Adrenal gland (tissue), 12 donors: ENCODE results near the gene BSPH1. TPM values are rescaled to one million over a fixed set of nuclear protein-coding genes. Genes with fewer than 3 reads are reported as not detected.

Experiments used
- DNase-seq, 7 donors: peaks; one replicate each; pipeline ENCODE4 v3.0.0-alpha.2; 2019 to 2020
- H3K27ac ChIP-seq, 5 donors: fragments of 200-600 bp; sonication (generic) in 4 of 5; 1 replicate in 3 of 5; 2 replicates in 2 of 5; pipeline versions ENCODE4 v1.5.1 to v1.8.0; 2016 to 2020; ENCODE audit warnings: mild to moderate bottlenecking in 1 of 5
- H3K27me3 ChIP-seq: fragments of 200-600 bp; 2 replicates; pipeline ENCODE4 v1.8.0; 2021
- H3K36me3 ChIP-seq, 2 donors: fragments of 200-600 bp; replicated peaks in 1 of 2; 1 replicate in 1 of 2; 2 replicates in 1 of 2; pipeline versions ENCODE4 v1.5.1 to v1.8.0; 2018 to 2022
- H3K4me1 ChIP-seq, 2 donors: fragments of 200-600 bp; replicated peaks in 1 of 2; 1 replicate in 1 of 2; 2 replicates in 1 of 2; pipeline versions ENCODE4 v1.5.1 to v1.8.0; 2018 to 2021
- H3K4me3 ChIP-seq, 4 donors: fragments of 200-600 bp; sonication (generic) in 3 of 4; one replicate each; pipeline ENCODE4 v1.5.1; 2016 to 2018
- H3K9me3 ChIP-seq, 3 donors: fragments of 200-600 bp; sonication (generic) in 1 of 3; replicated peaks in 1 of 3; 1 replicate in 2 of 3; 2 replicates in 1 of 3; pipeline versions ENCODE4 v1.5.1 to v1.8.0; 2016 to 2021
- POLR2A ChIP-seq, 2 donors: fragments of 450-650 bp; IDR thresholded peaks; one replicate each; pipeline ENCODE4 v1.6.1; 2017; ENCODE audit warnings: antibody characterized with exemption in 2 of 2, mild to moderate bottlenecking in 2 of 2, moderate library complexity in 1 of 2
- WGBS, 4 donors: extraction: QIAGEN DNeasy Blood & Tissue Kit in 2 of 4; methylation state at CpG; one replicate each; pipeline versions ENCODE4 v1.1.5 to v1.1.7; 2013 to 2017; 5-methylcytosine and 5-hydroxymethylcytosine counted together
- intact Hi-C, 2 donors: fragments of 100-400 bp; cut with DNase I; formaldehyde crosslinking; loops; one replicate each; pipeline versions ENCODE4 v1.14.1 to v1.15.0; 2022 to 2023
- polyA plus RNA-seq, 3 donors: library from polyadenylated mRNA; stranded (reverse); fragments of 200-250 nt in 2 of 3; fragments of 350-450 nt in 1 of 3; fragmentation: Illumina TruSeq in 1 of 3; extraction: RNeasy Lipid Tissue Mini Kit (QIAGEN cat#74804) in 1 of 3; gene quantifications; one replicate each; pipeline ENCODE4 v1.2.3, GENCODE V29; 2013 to 2014
- total RNA-seq, 9 donors: library from RNA; depleted of rRNA in 4 of 9; stranded (reverse); fragments of >200 nt in 4 of 9; fragments of 120-200 nt in 1 of 9; fragmentation: NEBNext Ultra II Directional in 1 of 9; extraction: Animal tissue kit (Norgen Biotek cat#: 25700) in 1 of 9; gene quantifications; one replicate each; pipeline versions ENCODE4 v1.1.0 to v1.2.4, GENCODE V29; 2013 to 2023
- TF ChIP-seq, protein P1 (sequence below), 6 experiments: fragments of 450-650 bp in 4 of 6; fragments of 200-600 bp in 2 of 6; sonication (generic) in 1 of 6; IDR thresholded peaks; 1 replicate in 5 of 6; 2 replicates in 1 of 6; pipeline versions ENCODE4 v1.5.1 to v1.8.0; 2016 to 2021; ENCODE audit warnings: antibody characterized with exemption in 6 of 6, mild to moderate bottlenecking in 2 of 6, moderate library complexity in 1 of 6
- donor health status: healthy with polysubstance abuse.
- donor health status: Bipolar disorder and iron deficiency.
- donor health status: DM: yes; HTN: yes; CAD: no.
- donor health status: DM: no; HTN: no; CAD: no.
- donor health status: DM: no; HTN: no; CAD: no.
- donor health status: DM: yes; HTN: yes; CAD: no.

Gene BSPH1
- total and polyA plus RNA-seq, 12 donors: not detected

DNA sequence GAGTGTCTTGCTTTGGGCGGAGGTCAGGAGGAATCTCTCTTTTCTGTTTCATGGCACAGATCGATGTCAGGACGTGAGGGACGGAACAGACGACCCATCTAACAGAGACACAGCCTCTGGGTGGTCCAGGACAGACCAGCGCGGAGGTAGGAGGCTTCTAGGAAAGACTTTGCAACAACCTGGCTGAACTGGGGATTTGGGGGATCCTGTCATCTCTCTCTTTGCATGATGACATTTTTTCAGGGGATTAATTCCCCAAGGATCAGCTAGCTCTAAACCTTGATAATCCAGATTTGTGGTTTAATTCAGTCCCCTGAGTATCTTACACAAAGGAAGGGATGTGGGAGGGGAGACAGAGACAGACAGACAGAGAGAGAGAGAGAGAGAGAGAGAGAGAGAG, 37.5 kb upstream of the BSPH1 start:
- Histone ChIP-seq H3K27ac (no peak overlapping the region), H3K36me3 (no peaks in the 10 kb centered on the region), H3K9me3 (no peaks in the 10 kb centered on the region), H3K4me1 (no peaks in the 10 kb centered on the region), H3K4me3 (no peak overlapping the region), H3K27me3 (no peaks in the 10 kb centered on the region)
- WGBS, 4 donors: 60 to 71% (median 64%) methylated on average over 7 of the region's 7 CpGs
- TF ChIP-seq POLR2A (IDR thresholded peaks at IDR 0.05): no peak
- TF ChIP-seq, protein P1, sequence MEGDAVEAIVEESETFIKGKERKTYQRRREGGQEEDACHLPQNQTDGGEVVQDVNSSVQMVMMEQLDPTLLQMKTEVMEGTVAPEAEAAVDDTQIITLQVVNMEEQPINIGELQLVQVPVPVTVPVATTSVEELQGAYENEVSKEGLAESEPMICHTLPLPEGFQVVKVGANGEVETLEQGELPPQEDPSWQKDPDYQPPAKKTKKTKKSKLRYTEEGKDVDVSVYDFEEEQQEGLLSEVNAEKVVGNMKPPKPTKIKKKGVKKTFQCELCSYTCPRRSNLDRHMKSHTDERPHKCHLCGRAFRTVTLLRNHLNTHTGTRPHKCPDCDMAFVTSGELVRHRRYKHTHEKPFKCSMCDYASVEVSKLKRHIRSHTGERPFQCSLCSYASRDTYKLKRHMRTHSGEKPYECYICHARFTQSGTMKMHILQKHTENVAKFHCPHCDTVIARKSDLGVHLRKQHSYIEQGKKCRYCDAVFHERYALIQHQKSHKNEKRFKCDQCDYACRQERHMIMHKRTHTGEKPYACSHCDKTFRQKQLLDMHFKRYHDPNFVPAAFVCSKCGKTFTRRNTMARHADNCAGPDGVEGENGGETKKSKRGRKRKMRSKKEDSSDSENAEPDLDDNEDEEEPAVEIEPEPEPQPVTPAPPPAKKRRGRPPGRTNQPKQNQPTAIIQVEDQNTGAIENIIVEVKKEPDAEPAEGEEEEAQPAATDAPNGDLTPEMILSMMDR (IDR thresholded peaks at IDR 0.05): no peak
- DNase-seq: no peak
- intact Hi-C loops: no loop called here

DNA sequence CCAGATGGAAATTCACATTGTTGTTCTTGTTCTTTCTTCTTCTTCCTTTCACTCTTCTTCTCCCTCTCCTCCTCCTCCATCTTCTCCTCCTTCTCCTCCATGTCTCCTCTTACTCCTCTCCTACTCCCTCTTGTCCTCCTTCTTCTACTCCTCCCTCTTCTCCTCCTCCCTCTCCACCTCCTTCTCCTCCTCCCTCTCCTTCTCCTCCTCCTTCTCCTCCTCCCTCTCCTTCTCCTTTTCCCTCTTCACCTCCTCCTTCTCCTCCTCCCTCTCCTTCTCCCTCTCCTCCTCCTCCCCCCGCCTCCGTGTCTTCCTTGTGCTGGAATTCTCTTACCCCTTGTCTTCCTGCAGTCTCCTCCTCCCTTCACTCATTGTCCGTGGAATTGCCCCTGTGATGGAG, 33.5 kb upstream of the BSPH1 start:
- intact Hi-C loops: no loop called here
- TF ChIP-seq POLR2A (IDR thresholded peaks at IDR 0.05): no peak
- TF ChIP-seq, protein P1 (IDR thresholded peaks at IDR 0.05): no peak
- H3K9me3 ChIP-seq: no peaks in the 10 kb centered on the region
- no peaks in the 10 kb centered on the region for H3K36me3 ChIP-seq
- H3K4me1 ChIP-seq: no peaks in the 10 kb centered on the region
- no peaks in the 10 kb centered on the region for H3K27me3 ChIP-seq
- no peak for DNase-seq
- WGBS, 4 donors: 51 to 72% (median 70%) methylated on average over 3 of the region's 3 CpGs
- H3K27ac ChIP-seq: no peak overlapping the region
- no peak overlapping the region for H3K4me3 ChIP-seq

DNA sequence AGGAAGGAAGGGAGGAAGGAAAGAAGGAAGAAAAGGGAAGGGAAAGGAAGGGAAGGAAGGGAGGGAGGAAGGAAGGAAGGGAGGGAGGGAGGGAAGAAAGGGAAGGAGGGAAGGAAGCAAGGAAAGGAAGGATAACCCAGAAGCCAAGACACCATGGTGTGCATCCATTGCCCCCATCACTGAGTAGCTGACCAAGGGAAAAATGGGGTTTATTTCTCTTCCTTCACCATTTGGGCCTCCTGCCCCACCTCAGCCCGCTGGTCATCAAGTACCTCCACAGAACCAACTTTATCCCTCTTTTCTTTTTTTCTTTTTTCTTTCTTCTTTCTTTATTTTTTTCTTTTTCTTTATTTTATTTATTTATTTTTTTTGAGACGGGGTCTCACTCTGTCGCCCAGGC, 31.5 kb upstream of the BSPH1 start:
- 85 to 94% (median 90%) methylated on average over 3 of the region's 3 CpGs for WGBS, 4 donors

DNA sequence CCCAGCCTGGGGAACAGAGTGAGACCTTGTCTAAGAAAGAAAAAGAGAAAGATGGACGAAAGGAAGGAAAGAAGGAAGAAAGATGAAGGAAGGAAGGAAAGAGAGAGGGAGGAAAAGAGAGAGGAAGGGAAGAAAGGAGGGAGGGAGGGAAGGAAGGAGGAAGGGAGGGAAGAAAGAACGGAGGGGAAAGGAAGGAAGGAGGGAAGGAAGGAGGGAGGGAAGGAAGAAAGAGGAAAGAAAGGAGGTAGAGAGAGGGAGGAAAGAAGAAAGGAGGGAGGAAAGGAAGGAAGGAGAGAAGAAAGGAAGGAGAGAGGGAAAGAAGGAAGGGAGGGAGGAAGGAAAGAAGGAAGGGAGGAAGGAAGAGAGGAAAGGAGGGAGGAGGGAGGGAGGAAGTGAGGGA, 31.0 kb upstream of the BSPH1 start:
- Histone ChIP-seq H3K36me3 (no peaks in the 10 kb centered on the region), H3K27ac (no peak overlapping the region), H3K4me3 (no peak overlapping the region), H3K4me1 (no peaks in the 10 kb centered on the region), H3K9me3 (no peaks in the 10 kb centered on the region), H3K27me3 (no peaks in the 10 kb centered on the region)
- TF ChIP-seq POLR2A (IDR thresholded peaks at IDR 0.05): no peak
- TF ChIP-seq, protein P1 (IDR thresholded peaks at IDR 0.05): no peak
- 59 to 67% (median 64%) methylated on average over 2 of the region's 2 CpGs for WGBS, 4 donors
- no peak for DNase-seq
- intact Hi-C loops: no loop called here

More for the DNA sequence above, 31.5 kb upstream of the BSPH1 start:
- Histone ChIP-seq H3K27me3 (no peaks in the 10 kb centered on the region), H3K4me3 (no peak overlapping the region), H3K36me3 (no peaks in the 10 kb centered on the region), H3K9me3 (no peaks in the 10 kb centered on the region), H3K27ac (no peak overlapping the region), H3K4me1 (no peaks in the 10 kb centered on the region)
- DNase-seq: no peak
- TF ChIP-seq POLR2A (IDR thresholded peaks at IDR 0.05): no peak
- TF ChIP-seq, protein P1 (IDR thresholded peaks at IDR 0.05): no peak
- intact Hi-C loops: no loop called here
